NCI-H524 treated with DMSO at 0.1 percent for 48 hours (cell line): ENCODE results near the gene CCNQ.

Source experiments
- DNase-seq: peaks from one replicate; lab custom pipeline; 2025; lab: John Stamatoyannopoulos, UW

CCNQ gene

DNA sequence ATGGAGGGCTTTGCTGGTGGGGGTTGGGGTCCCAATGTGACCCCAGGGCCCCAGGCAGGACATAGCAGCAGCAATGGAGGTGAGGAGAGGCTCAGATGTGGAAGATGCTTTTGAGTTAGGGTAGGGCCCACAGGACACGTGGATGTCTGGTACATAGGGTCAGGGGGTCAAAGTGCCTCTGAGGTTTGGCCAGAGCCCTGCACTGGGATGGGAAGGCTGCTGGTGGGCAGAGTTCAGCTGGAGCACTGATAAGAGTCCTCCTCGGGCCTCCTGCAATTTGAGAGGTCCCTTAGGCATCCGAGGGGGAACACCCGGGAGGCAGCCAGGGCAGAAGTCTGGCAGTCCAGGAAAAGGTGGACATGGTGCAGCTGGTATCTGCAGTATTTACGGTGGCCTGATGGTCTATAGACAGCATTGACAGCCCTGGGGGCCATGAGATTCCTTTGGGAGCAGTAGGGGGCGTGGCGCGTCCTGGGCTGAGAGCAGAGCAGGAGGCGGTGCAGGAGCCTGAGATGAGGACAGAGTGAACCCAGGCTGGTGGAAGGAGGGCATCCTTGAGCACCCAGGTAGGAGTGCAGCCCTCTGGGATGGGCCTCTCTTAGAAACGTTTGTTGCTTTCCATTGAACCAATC is 22.6 kb downstream of the CCNQ start:
- no peak for DNase-seq

DNA sequence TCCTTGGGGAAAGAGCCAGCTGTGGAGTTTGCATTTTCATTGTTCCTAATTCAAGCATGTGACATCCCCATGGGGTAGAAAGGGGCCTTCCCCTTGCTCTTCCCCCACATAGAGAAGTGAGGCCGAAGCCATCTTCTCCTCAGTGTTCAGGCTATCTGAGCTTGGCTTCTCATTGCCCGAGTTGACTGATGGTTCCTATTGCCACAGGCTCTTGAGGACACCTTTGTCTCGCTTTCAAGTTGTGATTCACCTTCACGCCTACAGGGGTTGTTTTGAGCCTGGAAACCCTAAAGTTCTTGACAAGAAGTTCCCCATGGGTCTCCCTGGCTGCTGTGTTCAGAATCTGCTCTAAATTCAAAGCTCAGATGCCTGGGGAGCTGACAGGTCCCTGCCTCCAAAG is 25.0 kb downstream of the CCNQ start:
- no peak for DNase-seq

DNA sequence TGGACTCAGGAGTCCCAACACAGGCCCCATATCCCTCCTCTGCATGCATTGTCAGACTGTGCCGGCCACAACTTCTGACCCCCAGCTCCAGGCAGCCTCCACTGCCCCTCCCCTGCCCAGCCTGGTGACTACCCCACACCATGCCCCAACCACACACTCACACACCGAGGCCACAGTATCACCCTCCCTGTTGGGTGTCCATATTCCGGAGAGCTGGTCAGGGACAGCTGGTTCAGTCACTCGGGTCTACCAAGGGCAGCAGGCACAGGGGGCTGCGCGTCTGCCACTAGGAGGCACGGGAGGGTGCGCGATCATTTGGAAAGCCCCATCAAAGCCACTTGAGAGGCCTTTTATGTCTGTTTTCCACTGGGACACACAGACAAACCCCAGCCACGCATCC is 26.3 kb downstream of the CCNQ start:
- peak; percentile 31 for DNase-seq

DNA sequence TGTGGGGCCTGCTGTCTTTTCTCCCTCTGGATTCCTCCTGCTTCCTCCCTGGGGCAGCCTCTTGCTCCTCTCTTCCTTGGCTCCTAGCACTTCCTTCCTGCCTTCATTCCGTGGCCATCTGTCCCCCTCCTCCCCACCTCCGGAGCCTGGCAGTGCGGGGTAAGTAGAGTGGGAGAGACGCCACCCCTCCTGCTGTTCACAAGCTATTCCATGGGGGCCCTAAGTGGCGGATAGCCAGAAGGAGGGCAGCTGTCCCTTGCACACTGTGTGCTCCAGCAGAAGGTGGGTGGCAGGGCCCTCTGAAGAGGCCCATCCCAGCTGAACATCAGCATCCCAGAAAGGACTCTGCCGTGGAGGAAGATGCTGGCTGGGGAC is 27.4 kb downstream of the CCNQ start:
- peak; percentile 91 for DNase-seq

DNA sequence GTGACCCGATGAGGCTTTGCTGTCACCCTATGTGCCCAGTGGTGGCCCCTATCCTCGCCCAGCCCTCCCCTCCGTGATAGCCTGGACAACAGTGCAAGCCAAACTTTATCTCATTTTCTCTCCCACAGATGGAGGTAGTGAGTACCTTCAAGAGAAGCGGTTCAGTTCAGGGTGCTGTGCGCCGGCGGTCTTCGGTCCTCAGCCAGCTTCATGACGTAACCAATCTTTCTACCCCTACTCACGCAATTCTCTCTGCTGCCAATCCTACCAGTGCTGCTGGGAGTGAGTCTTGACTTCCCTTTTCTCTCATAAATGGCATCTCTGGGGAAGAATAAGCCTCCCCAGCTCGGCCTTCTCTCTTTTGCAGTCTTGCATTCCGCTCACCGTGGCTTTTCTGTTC is 29.5 kb downstream of the CCNQ start:
- no peak for DNase-seq

DNA sequence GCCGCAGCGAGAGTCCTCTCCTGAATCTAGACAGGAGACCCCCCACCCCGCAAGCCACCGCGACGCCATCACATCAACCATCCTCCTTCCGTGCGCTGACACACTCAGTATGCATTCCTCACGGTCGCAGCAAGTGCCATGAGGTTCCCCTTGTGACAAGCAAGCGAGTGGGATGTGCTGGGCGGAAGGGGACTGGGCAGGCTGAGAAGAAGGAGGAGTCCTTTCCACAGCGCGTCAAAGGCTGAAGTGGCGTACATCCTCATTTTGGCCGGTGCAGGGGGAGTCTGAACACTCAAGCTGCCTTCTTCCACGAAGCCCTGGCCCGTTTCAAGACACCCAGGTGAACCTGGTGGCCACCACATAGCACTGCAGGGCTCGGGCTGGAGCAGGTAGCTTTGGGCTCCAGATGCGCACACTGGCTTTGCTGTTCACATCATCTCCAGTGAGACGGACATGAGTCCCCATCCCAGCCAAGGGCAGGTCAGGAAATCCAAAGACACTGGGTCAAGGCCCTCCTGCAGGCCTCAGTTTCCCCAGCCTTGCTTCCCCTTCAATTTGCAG is 30.4 kb downstream of the CCNQ start:
- DNase-seq = no peak

DNA sequence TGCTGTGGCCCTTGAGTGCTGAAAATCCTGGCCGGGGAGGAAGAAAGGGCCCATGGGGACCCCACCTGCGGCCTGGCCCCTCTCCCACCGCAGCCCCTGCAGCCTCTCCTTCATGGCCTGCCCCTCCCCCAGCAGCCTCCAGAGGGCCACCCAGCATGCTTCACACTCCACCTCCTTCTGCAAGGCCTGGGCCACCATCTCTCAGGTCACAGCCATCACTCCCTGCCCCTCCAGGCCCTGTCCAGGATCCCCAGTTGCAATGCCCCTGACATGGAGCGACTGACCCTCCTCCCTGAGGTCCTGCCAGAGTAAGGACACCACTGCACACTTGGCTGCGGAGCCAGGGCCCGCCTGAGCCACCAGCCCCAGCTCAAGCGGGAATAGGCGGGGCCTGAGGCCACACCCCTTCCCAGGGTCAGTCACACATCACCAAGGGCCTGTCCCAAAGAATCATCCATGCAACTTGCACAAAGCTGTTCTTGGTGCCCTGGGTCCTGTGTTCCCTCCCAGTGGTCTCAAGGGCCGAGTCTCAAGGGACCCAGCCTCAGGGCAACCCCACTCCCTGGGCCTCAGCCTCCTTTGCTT is 32.9 kb downstream of the CCNQ start:
- DNase-seq = no peak

DNA sequence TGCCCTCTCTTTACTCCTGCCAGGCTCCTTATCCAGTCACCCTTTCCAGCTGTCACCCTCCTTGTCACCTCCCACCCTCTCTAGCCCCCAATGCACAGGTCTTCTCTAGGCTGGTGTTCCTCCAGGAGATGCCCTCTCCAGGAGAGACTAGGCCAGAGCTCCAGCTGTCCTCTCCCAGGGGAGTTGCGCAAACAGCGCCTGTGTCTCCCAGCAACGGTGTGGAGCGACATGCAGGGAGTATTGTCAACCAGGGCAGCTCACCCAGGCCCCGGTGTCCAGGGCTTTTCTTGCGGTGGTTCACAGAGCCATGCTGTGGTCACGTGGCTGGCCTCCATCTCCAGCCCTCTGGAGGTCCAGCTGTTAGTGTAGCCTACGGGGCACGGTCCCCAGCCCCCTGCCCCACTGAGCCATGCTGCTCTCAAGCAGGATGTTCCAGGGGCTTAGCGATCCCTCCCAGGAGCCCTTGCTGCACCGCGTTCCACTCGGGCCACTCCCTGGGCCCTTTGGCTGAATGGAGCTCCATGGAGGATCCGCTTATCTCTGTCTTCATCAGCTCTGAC is 34.8 kb downstream of the CCNQ start:
- no peak for DNase-seq

DNA sequence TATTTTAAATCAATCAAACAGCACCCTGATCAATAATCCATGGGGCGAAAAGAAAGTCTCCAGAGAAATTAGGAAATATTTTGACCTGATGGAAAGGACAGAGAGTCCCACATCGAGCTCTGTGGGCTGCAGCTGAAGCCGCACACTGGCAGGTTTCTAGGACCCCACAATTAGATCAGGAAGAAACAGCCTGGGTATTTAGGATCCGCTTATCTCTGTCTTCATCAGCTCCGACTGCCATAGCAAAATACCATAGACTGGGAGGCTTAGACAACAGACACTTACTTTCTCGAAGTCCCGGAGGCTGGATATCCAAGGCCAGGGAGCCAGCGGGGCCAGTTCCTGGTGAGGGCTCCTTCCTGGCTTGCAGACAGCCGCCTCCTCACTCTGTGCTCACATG is 36.4 kb downstream of the CCNQ start:
- no peak for DNase-seq

DNA sequence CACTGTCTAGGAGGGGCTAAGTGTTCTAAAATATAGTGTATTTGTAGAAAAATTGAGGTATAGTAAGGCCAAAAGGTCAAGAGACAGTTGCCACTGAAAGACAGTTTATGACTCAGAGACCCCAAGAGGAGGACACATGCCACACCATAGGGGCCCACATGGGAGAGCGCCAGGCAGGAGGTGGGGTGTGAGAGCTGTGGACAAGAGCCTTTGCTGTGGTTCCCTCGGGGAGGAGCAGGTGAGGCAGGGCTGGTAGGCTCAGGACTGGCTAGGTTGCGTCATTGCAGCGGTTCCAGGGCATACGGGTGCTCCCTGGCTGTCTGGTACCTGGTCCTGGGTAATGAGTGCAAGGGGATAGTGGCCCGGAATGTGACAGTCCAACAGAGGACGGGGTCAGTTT is 37.6 kb downstream of the CCNQ start:
- no peak for DNase-seq

DNA sequence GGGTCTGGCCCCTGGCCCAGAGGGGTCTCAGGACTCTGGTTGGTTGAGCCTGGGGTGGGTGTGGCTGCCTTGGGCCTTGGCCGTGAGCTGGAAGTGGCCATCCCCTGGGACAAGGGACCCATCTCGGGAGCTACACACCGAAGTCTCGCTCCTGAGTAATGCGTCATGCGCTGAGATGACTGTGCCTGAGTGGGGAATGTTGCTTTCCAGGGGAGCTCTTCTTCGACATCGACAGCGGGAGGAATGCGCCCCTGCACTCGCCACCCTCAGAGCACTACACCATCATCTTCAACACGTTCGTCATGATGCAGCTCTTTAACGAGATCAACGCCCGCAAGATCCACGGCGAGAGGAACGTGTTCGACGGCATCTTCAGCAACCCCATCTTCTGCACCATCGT is 38.5 kb downstream of the CCNQ start:
- DNase-seq = no peak

DNA sequence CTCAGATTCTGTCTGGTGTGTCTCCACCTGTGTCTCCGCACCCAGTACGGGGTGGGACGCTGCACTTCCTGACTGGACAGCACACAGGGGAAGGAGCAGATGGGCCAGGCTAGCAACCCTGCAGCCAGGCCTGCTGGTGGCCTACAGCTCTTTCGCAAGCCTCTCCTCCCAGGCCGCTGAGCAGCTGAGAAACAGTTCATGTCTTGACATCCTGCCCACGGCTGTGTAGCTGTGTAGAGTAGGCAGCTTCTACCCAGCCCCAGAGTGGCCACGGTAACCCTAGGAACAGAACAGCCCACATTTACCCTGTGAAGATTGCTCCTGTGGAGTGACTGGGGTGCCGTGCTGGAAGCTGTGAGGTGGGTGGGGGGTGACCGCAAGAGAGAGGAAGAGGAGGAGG is 38.9 kb downstream of the CCNQ start:
- DNase-seq = no peak

DNA sequence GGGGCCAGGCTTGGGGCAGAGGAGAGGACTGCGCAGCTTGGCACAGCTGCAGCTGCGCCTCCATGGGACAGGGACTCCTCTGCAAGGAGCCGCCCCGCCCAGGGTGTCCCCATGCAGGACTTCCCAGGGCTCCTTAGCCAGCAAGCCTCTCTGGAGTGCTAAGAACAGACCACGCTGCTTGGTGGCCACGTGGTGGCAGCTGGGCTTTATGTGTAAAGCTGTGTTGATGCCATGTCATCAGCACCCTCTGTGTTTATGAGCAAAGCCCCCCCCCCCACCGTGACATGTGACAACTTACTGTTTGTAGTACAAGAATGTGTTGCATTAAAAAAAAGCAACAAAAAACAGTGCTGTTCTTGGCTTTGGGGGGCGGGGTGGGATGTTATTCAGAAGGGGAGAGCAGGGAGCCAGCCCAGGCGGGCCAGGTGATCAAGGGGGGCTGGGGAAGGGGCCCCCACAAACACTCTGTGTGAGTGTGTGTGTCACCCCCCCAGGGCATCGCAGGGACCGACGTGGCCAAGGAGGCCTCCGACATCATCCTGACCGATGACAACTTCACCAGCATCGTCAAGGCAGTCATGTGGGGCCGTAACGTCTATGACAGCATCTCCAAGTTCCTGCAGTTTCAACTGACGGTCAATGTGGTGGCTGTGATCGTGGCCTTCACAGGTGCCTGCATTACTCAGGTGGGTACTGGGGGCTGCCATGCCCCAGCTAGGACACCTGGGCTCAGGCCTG is 41.2 kb downstream of the CCNQ start:
- DNase-seq = no peak

DNA sequence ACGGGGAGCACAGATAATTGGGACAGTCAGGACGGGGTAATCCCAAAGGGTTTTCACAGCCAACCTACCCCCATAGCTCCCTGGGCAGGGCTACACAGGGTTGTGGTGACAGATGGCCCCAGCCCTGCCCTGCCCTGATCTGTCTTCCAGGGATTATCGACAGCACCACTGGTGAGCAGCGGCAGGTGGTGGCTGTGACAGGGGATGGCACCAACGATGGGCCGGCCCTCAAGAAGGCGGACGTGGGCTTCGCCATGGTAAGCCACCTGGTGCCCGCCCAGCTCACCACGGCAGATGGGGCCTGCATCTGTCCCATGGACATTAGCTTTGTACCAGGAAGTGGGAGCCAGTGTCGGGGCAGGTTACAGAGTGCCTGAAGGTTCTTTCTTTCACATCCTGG is 42.2 kb downstream of the CCNQ start:
- DNase-seq = peak; percentile 94

DNA sequence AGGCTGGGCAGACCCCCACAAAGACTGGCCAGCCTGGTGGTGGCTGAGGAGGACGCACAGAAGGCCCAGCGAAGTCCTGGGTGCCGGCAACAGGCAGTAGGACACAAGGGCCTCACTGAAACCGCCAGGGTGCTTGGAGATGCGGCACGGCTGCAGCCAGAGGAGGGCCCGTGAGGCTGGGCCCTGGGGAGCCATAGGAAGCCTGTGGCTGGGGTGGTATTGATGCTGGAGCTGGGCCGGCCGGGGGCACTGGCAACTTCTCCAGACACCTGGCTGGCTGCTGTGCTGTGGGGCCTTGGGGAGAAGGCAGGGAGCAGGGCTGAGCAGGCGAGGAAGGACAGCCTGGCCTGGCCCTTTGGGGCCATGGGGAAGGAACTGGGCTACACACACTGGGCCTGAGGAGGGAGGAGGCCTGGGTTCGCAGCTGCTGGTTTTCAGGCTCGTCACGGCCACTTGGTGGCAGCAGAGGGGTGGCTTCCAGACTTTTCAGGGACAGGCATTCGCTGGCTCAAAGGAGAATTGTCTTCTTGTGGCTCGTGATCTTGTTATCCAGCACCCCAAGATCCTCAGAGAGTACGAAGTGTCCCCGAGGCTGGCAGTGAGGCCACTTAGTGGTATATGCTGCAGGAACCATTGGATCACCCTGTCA is 44.3 kb downstream of the CCNQ start:
- no peak for DNase-seq

DNA sequence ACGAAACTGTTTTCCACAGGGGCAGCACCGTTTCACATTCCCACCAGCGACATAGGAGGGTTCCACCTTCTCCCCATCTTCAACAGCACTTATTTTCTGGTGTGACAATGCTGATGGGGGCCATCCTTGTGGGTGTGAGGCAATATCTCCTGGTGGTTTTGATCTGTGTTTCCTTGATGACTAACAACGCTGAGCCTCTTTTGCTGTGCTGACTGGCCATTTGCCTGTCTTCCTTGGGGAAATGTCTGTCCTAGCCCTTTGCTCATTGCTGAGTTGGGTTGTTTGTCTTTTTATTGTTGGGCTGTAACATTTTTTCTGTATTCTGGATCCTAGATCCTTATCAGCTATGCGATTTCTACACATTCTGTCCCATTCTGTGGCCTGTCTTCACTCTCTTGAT is 47.8 kb downstream of the CCNQ start:
- DNase-seq = no peak

DNA sequence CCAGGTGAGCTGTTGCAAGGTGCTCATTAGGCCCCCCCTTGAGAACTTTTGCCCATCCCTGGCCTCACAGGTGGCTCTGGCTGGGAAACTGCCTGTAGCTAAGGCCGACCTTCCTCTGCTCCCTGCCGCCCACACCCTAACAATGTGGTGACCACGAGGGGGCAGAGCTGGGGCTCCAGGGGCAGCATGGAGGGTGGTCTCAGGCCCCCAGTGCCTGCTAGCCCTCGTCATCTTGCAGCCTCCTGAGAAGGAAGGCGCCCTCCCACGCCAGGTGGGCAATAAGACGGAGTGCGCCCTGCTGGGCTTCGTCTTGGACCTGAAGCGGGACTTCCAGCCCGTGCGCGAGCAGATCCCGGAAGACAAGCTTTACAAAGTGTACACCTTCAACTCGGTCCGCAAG is 49.1 kb downstream of the CCNQ start:
- DNase-seq = no peak

DNA sequence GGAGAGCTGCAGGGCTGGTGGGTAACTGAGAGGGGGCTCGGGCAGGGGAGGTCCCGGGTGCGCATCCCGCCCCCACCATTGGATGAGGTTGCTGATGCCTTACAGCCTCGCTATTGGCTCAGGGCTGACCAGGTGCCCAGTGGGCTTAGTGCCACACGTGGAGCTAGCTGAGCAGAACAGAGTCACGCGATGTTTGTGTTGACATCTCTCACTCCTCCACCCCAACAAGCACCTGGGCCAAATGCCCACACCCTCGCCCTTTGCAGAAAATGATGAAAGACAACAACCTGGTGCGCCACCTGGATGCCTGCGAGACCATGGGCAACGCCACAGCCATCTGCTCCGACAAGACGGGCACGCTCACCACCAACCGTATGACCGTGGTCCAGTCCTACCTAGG is 49.7 kb downstream of the CCNQ start:
- no peak for DNase-seq

DNA sequence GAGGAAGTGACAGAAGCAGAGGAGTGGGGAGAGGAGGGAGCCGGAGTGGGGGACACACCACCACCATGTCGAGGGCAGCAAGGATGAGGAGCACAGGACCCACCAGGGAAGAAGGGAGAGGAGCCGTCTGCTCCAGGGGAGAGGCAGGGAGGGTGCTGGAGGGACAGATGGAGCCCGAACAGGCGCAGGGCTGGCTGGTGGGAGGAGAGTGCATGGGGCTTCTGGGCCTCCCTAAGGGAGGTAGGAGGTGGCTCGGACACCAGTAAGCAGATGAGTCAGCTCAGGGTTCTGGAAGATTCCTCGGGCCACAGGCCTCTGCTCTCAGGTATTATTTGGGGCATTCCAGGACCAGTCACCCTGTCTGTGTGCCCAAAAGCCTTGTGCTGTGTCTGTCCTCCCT is 51.7 kb downstream of the CCNQ start:
- DNase-seq = no peak

DNA sequence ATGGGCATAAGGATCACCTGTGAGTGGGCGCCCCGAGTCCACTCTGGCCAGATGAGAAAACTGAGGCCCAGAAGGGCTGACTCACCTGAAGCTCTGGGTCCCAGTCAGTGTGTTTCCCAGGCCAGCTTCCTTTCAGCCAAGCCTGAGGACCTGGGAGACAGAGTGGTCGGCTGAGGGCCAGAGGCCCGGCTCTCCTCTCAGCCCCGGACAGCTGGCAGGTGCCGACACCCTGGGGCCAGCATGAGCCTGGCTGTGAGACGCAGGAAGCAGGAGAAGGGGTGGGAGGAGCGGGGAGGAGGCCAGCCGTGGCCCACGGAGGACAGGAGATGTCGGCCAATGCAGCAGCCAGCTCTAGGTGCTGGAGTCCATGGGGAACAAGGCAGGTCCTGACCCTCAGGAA is 52.6 kb downstream of the CCNQ start:
- no peak for DNase-seq

DNA sequence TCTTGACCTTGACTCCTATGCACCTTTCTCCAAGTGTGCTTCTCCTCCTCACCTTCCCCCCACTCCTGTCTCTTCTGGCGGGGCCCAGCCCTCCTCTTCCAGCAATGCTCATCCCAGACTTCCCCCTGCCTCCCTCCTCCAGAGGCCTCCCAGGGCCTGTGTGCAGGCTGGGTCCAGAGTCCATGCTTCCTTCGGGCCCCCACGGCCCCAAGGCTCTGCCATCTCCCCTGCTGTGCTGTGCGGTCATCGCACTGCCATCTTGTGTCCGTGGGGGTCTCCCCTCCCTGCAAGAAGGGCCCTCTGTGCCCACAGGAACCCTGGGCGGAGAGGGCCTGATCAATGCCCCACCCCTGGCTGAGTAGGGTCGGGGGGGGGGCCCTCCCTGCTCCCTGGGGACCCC is 54.2 kb downstream of the CCNQ start:
- DNase-seq = no peak

DNA sequence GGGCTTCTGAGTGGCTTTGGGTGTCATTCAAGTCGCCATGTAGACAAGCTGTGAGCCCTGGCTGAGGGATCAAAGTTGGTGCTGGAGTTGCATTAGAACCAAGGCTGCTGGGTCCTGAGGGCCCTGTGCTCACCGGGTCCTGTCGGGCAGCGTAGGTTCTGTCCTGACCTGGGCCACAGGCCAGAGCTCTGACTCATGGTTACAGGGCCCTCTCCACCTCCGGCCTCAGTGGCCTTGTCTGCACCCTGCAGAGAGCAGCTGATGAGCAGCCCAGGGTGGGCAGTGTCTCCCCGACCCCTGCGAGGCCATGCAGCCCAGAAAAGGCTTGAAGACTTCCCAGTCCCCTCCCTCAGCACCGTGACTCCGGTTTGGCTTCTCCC is 59.0 kb downstream of the CCNQ start:
- no peak for DNase-seq
